NCI-H128 (cell line): ENCODE results near the gene CD53.
"Not testable (repeated sequence)": the region's sequence is repeated elsewhere in the genome, so short reads cannot be mapped to it uniquely, and the experiment has no call there.

Source experiments
- DNase-seq: peaks from one replicate; lab custom pipeline; 2025; ENCODE audit not compliant: unreplicated experiment; lab: John Stamatoyannopoulos, UW

Gene CD53

DNA sequence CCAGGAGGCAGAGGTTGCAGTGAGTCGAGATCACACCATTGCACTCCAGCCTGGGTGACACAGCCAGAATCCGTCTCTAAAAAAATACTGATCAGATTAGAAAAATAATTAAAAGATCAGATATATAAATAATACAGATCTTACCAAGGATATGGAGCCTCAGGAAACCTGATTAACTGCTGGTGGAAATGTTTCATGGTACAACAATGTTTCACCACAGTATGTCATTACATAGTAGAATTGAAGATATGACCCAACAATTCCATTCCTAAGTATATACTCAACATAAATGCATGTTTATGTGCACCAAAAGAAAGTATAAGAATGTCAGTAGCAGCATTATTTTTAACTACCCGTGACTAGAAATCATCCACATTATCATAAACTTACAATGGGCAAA is 41.7 kb downstream of the CD53 start:
- no peak for DNase-seq

DNA sequence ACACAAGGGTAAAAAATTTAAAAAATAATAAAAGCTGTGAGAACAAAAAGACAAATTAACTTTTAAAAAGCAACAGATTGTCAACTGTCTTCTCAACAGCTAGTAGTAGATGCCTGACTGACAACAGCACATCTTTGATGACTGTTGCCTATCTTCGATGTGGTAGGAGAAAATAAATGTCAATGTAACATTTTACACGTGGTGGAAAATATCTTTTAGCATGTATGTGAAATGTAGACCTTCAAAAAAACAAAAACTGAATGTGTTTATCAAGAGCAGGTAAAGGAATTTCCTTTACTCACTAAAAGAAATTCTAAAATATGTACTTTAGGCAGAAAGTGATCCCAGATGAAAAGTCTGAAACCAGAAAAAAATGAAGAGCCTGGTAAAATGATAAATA is 42.9 kb downstream of the CD53 start:
- DNase-seq = no peak

DNA sequence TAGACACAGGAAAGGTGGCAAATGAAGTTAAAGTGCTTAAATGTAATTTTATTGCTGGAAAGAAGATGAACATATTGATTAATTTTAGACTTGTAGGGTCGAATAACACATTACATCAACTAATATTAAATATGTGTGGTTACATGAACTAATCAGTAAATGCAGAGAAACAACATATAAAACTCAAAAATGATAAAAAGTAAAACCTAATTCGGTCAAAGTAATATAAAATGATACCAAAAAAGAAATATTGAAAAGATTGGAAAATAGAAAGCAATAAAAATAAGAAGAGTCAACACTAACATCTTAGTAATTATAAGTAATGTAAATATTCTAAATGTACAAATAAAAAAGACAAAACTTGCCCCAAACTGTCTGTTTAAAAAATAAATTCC is 43.3 kb downstream of the CD53 start:
- DNase-seq = no peak

DNA sequence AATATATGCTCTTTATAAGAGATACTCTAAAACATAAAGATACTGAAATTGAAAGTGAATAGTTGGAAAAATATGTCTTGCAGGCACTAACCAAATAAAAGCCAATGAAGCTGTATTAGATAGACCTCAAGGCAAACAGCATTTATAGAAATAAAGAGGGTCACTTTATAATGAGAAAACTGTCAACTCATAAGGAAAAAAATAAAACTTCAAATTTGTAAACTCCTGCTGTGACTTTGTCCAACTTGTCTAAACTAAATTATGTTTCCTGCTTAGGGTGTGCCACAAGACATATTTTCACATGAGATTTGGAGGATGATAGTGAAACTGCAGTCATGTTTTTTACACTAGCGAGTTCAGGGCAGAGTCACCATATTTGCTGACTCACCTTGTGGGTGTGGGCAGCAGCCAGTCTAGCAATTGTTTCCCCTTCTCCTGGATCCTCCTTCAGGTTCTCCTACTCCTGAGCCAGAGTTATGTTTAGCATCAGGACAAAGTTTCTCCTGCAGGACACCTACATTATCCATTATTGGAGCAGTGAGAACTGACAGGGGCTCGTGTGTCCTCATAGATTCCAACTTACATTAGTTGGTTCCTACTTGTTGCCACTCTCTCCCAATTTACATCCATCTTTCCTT is 43.8 kb downstream of the CD53 start:
- no peak for DNase-seq

DNA sequence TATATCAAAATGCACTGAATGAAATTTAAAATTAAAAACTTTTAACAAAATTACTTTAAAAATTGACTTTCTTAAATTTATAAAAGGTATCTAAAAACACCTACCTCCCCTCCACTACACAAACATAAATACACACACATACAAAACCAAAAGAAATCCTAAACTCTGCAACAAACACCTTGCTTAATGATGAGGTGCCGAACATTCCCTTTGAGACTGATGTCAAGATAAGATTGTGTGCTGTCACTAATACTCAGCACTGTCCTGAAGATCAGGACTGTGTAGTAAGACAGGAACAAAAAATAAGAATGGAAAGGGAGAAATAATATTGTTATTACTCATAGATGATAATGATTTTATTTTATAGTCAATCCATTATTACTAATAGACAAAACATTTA is 45.1 kb downstream of the CD53 start:
- no peak for DNase-seq

DNA sequence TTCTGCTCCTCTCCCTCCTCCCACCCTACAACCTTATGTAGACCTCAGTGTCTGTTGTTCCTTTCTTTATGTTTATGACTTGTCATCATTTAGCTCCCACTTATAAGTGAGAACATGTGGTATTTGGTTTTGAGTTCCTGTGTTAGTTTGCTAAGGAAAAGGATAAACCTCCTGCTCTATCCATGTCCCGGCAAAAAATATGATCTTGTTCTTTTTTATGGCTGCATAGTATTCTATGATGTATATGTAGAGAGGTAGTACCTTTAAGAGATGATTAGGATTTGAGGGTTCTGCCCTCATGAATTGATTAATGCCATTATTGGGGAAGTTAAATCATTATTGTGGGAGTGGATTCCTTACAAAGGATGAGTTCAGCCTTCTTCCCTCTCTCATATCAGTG is 49.0 kb downstream of the CD53 start:
- no peak for DNase-seq

DNA sequence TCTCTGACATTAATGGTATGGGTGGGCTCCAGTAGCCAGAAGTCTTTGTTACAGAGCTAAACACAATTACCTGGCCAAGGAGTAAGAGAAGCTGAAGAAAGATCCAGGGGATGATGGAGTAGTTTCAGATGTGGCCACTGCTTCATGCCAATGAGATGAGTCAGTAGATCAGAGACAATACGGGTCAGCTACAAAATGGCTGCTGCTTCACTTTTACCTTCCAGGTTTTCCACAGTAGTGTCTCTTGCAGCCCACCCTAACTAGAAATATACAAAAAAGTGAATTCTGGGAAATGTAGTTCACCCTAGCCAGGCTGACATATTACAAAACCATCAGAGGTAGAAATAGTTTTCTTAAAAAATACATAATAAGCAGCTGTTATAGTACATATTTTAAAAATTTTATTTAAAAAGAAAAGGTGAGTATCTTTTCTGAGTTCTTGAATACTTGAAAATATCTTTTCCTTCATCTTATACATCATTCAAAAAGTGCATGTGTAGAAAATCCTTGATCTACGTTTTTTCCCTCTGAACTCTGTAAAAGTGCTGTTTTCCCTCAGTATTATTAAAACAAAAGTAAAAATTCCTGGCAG is 54.6 kb downstream of the CD53 start:
- DNase-seq = no peak

DNA sequence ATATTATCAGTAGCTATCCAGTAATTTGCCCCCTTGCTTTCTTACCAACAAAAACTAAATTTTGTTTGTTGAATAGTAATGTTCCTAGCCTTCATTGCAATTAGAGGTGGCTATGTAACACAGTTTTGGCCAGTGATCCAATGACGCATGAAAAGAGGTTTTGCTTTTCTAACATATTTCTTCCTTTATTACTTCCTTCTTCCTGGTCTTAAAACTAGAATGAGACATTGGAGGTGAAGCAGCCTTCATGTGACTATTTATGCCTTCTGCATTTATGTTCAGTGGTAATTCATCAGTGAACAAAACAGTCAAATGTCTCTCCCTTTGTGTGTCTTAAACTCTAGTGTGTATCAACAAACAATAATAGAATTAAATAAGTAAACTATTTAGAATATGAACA is 55.2 kb downstream of the CD53 start:
- DNase-seq = no peak

DNA sequence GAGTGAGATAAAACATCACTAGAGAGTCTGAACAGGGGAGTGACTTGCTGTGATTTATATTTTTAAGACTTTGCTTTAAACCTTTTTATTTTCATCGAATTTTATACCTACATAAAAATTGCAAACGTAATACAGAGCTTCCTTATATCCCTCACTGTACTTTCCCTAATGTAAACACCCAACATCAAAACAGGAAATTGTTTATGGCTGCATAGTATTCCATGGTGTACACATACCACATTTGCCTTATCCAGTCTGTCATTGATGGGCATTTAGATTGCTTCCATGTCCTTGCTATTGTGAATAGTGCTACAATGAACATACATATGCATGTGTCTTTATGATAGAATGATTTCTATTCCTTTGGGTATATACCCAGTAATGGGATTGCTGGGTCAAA is 56.0 kb downstream of the CD53 start:
- no peak for DNase-seq

DNA sequence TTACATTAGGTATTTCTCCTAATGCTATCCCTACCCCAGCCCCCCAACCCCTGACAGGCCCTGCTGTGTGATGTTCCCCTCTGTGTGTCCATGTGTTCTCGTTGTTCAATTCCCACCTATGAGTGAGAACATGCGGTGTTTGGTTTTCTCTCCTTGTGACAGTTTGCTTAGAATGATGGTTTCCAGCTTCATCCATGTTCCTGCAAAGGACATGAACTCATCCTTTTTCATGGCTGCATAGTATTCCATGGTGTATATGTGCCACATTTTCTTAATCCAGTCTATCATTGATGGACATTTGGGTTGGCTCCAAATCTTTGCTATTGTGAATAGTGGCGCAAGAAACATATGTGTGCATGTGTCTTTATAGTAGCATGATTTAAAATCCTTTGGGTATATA is 58.1 kb downstream of the CD53 start:
- not testable (repeated sequence) for DNase-seq

DNA sequence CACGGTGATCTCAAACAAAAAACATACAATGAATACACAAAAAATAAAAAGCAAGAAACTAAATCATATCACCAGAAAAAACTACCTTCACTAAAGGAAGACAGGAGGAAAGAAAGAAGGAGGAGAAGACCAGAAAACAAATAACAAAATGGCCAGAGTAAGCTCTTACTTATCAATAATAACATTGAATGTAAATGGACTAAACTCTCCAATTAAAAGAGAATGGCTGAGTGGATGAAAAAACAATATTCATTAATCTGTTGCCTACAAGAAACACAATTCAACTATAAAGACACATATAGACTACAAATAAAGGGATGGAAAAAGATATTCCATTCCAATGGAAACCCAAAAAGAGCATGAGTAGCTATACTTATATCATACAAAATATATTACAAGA is 63.6 kb downstream of the CD53 start:
- no peak for DNase-seq

DNA sequence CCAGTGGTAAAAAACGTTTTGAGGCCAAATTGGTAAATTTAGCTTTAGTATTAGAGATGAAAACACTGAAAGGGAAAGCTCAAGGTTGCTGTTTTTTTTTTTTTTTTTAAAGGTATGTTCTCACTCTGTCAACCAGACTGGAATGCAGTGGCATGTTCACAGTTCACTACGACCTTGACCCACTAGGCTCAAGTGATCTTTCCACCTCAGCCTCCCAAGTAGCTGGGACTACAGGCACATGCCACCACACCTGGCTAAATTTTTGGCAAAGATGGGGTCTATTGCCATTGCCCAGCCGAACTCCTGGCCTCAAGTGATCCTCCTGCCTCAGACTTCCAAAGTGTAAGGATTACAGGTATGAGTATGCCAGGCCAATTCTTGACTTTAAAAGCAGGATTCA is 71.9 kb downstream of the CD53 start:
- no peak for DNase-seq

DNA sequence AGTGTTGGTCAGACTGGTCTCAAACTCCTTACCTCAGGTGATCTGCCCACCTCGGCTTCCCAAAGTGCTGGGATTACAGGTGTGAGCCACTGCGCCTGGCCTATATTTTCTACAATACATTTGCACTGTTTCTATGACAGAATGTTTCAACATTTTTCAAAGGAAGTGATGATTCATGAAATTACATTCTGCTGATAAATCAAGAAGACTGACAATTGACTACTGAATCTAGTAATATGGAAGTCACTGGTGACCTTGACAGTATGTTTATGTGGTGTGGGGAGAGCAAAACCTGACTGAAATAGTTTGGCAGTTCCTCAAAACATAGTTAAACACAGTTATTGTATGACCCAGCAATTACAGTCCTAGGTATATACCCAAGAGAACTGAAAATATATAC is 72.7 kb downstream of the CD53 start:
- no peak for DNase-seq

DNA sequence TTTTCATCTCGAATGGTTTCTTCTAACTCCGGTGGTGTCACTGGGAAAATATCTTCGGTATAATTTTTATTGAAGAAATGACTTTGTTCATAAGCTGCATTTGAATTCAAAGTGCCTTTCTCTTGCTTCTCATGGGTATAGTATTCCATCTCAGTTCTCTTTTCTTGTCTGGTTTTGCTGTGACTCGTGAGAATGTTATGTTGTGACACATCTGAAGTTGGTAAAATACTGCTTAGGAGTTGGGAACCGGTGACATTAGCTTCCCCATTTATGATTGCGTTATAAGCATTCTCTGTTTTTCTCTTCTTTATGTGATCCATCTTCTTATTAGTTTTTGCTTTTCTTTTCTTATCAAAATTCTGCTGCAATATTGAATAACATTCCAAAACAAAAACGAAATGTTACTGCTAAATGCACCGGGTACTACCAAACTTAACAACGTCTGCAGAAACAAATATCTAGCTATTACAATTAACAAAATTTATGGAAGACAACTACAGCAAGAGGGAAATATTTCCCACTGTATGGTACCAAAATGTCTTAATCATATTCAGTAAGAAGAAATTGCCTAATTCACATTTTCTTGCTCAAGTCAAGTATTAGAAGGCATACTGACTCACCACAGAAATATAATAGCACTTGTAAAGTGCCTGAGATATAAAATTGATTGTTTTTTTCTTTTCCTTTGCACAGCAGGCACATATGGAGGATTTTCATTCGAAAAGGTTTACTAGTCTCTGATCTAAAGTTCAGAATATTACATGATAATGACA is 75.3 kb downstream of the CD53 start:
- no peak for DNase-seq
